ENCODE data around the gene IL11RA.

Gene IL11RA

GRCh38 chr9:34654323-34655051, 2.5 kb downstream of the IL11RA start:
- DNase-seq = no peak

- no peak for DNase-seq
Observed at GRCh38 chr9:34655394-34655793, 3.4 kb downstream of the IL11RA start.

- DNase-seq = no peak
Observed at GRCh38 chr9:34656992-34657391, 5.0 kb downstream of the IL11RA start.

- no peak for DNase-seq
Observed at GRCh38 chr9:34658461-34658860, 6.5 kb downstream of the IL11RA start.

GRCh38 chr9:34659592-34660253, 7.7 kb downstream of the IL11RA start:
- no peak for DNase-seq

GRCh38 chr9:34662526-34663302, 10.7 kb downstream of the IL11RA start, which contains the start of gene CCL27:
Gene CCL27 (minus strand): TSS chr9:34662657. CDS start chr9:34662633, 24 bp downstream.
- no peak for DNase-seq

GRCh38 chr9:34663303-34663605, 11.3 kb downstream of the IL11RA start:
- peak; percentile 85 for DNase-seq

- peak; percentile 84 for DNase-seq
Observed at GRCh38 chr9:34664281-34665066, 12.5 kb downstream of the IL11RA start.

GRCh38 chr9:34665067-34665380, 13.0 kb downstream of the IL11RA start:
- DNase-seq = no peak

- DNase-seq = peak; percentile 94
Observed at GRCh38 chr9:34665381-34666250, 13.6 kb downstream of the IL11RA start.

- no peak for DNase-seq
Observed at GRCh38 chr9:34669809-34670562, 18.0 kb downstream of the IL11RA start.

- no peak for DNase-seq
Observed at GRCh38 chr9:34671307-34671706, 19.3 kb downstream of the IL11RA start.

GRCh38 chr9:34674440-34674839, 22.5 kb downstream of the IL11RA start:
- no peak for DNase-seq

- DNase-seq = peak; percentile 60
Observed at GRCh38 chr9:34675048-34675714, 23.2 kb downstream of the IL11RA start.

- no peak for DNase-seq
Observed at GRCh38 chr9:34675869-34676268, 23.9 kb downstream of the IL11RA start.

- no peak for DNase-seq
Observed at GRCh38 chr9:34684145-34684544, 32.2 kb downstream of the IL11RA start.

GRCh38 chr9:34684816-34685215, 32.8 kb downstream of the IL11RA start:
- no peak for DNase-seq

- no peak for DNase-seq
Observed at GRCh38 chr9:34685591-34685990, 33.6 kb downstream of the IL11RA start.

- DNase-seq = no peak
Observed at GRCh38 chr9:34686231-34686630, 34.2 kb downstream of the IL11RA start.

GRCh38 chr9:34686732-34687131, 34.7 kb downstream of the IL11RA start:
- DNase-seq = no peak
